ENCODE data around the gene SCMH1. TPM values are rescaled to one million over a fixed set of nuclear protein-coding genes. Genes with fewer than 3 reads are reported as not detected.

SCMH1 gene
- total RNA-seq, 1 experiment from 2014 or later: 28.0 TPM

GRCh38 chr1:41286486-41286885, 44.4 kb upstream of the SCMH1 start:
- TF ChIP-seq FOSL1 (IDR thresholded peaks at IDR 0.05; ENCODE audit: low read depth): no peak
- TF ChIP-seq EZH2phosphoT487 (IDR thresholded peaks at IDR 0.05; ENCODE audit: borderline replicate concordance): no peak
- TF ChIP-seq TCF7L2 (IDR thresholded peaks at IDR 0.05; ENCODE audit: borderline replicate concordance, extremely low read depth, insufficient read depth, insufficient read length): no peak
- no peak for TF ChIP-seq ZFX (IDR thresholded peaks at IDR 0.05)
- no peak for TF ChIP-seq YY1 (IDR thresholded peaks at IDR 0.05; ENCODE audit: extremely low read depth, insufficient replicate concordance, low read depth, low read length)
- TF ChIP-seq ZNF274 (IDR thresholded peaks at IDR 0.05; ENCODE audit: low read depth, low read length): no peak
- no peak for TF ChIP-seq REST (IDR thresholded peaks at IDR 0.05; ENCODE audit: low read depth)
- no peak for TF ChIP-seq ZBTB33 (IDR thresholded peaks at IDR 0.05; ENCODE audit: extremely low read depth, insufficient replicate concordance, low read length)
- TF ChIP-seq CTCF (IDR thresholded peaks at IDR 0.05 in 2 of 3, conservative IDR thresholded peaks at IDR 0.05 in 1 of 3; ENCODE audit: borderline replicate concordance in 1 of 3, insufficient read depth in 1 of 3, low read depth in 2 of 3, low read length in 2 of 3): no peak
- TF ChIP-seq ELF1 (IDR thresholded peaks at IDR 0.05; ENCODE audit: borderline replicate concordance, low read depth): no peak
- TF ChIP-seq MAX (IDR thresholded peaks at IDR 0.05): no peak
- TF ChIP-seq POLR2AphosphoS5 (IDR thresholded peaks at IDR 0.05; ENCODE audit: low read depth, low read length): no peak
- TF ChIP-seq RAD21 (IDR thresholded peaks at IDR 0.05; ENCODE audit: low read depth): no peak
- no peak for TF ChIP-seq ATF3 (IDR thresholded peaks at IDR 0.05)
- no peak for TF ChIP-seq EGR1 (IDR thresholded peaks at IDR 0.05; ENCODE audit: low read depth)
- TF ChIP-seq SRF (IDR thresholded peaks at IDR 0.05; ENCODE audit: low read depth): no peak
- no peak for TF ChIP-seq SP1 (IDR thresholded peaks at IDR 0.05; ENCODE audit: low read depth)
- no peak for TF ChIP-seq CBX3 (IDR thresholded peaks at IDR 0.05; ENCODE audit: low read depth)
- ATAC-seq (no peak), DNase-seq (ENCODE audit: low read depth, low spot score) (no peak)
- Histone ChIP-seq H3K27me3 (ENCODE audit: insufficient read depth, low read length) (peaks cover 49% of the 10 kb centered on the region), H3K9me3 (ENCODE audit: control insufficient read depth in 1 of 2, insufficient read depth in 1 of 2, low read depth in 1 of 2, low read length in 2 of 2) (no peaks in the 10 kb centered on the region), H4K20me1 (ENCODE audit: insufficient read depth) (no peaks in the 10 kb centered on the region), H3K4me1 (ENCODE audit: control insufficient read depth in 1 of 2, insufficient read depth in 2 of 2, low read length in 2 of 2) (peaks cover 0 to 5% of the 10 kb centered on the region in 2 experiments; a peak in 2 of 4 replicates), H3K27ac (ENCODE audit: low read depth, low read length) (no peak overlapping the region), H3K4me2 (ENCODE audit: low read length) (no peak overlapping the region), H2AFZ (ENCODE audit: low read depth, low read length, poor library complexity, severe bottlenecking) (no peak overlapping the region), H3K36me3 (ENCODE audit: control insufficient read depth in 1 of 2, insufficient read depth in 2 of 2, low read length in 2 of 2) (no peaks in the 10 kb centered on the region), H3K9ac (ENCODE audit: low read length) (no peak overlapping the region), H3K4me3 (replicated peaks in 1 of 2; ENCODE audit: low read depth in 1 of 2, low read length in 2 of 2) (no peak overlapping the region), H3K79me2 (ENCODE audit: insufficient read depth, low read length) (no peaks in the 10 kb centered on the region), H3K9me2 (ENCODE audit: insufficient read depth) (no peaks in the 10 kb centered on the region)
- RAD21 ChIA-PET (ENCODE audit: low non-redundant PET in 1 of 2, low total read pairs in 2 of 2, uncharacterized antibody in 2 of 2, unreplicated experiment in 2 of 2): no interaction called here
- CTCF ChIA-PET: no interaction called here
- intact Hi-C loops (cut with micrococcal nuclease): no loop called here
- POLR2A ChIA-PET: no interaction called here
- no TSS peak for BruUV-seq (replicated peaks)
